HG03066 (cell line): Measurements from ENCODE around the gene CD37.

Experiments
- ATAC-seq: cut with Tn5 transposase; IDR thresholded peaks from one replicate; pipeline ENCODE4 v1.9.1; 2021; ENCODE audit warnings: low read depth; ENCODE audit not compliant: unreplicated experiment

The CD37 gene

DNA sequence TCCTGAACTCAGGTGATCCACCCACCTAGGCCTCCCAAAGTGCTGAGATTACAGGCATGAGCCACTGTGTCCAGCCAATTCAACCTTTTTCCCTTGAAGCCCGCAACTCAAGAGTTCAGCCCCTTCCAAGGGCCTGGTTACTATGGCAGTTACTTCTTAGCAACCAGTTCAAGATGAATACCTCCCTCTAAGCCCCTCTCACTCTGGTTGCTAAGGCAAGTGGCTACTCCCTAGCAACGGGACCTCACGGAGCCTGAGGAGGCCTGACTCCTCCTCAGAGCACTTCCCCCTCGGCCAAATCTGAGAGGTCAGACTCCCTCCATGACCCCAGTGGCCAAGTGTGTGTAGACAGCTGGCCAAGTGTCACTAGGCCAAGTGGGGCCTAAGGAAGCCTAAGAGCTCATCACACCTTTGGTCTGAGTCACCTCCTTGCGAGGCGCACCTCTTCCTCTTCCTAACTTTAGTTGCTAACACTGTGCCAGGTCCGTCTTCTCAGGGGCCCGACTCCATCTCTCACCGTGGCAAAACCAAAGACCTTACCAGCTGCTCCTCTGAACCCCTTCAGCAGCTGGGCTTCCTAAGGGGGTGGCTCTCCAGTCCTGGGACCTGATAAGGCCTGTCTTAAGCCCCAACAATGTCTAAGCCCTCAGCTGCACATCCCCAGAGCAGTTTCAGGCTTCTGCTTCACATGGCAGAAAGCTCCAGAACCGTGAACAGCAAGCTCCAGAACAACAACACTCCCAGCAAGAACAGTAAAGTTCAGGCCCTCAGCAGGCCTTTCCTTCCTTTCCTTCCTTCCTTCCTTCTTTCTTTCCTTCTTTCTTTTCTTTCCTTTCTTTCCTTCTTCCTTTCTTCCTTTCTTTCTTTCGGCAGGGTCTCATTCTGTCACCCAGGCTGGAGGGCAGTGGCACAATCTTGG is 9.6 kb downstream of the CD37 start:
- no peak for ATAC-seq

- no peak for ATAC-seq
Observed at GRCh38 chr19:49347191-49347590, 12.0 kb downstream of the CD37 start.

DNA sequence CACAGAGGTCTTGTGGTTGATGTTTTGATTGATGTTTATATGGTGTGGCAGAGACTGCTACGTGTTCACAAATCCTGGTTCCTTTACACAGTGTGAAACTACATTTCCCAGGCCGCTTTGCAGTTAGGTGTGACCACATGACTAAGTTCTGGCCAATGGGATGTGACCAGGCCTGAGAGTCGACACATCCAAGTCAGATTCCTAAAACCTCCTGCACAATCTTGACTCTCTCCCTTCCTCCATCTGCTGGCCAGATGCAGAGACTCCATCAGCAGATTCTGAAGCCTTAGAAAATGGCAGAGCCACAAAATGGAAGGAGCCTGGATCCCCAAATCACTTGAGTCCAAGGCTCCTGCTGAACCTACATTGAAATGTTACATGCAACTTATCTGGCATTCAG is 12.6 kb downstream of the CD37 start:
- ATAC-seq = no peak

- no peak for ATAC-seq
Observed at GRCh38 chr19:49348305-49349189, 13.3 kb downstream of the CD37 start.

DNA sequence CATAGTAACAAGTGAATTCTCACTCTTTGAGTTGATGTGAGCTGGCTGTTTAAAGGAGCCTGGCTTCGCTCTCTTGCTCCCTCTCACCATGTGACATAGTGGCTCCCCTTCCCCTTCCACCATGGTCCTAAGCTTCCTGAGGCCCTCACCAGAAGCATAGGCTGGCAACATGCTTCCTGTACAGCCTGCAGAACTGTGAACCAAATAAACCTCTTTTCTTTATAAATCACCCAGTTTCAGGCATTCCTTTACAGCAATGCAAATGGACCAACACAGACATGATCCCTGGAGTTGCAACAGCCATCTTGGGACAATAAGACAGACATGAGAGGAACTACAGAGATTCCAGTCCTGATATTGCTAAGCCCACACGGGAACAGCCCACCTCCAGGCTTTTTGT is 14.4 kb downstream of the CD37 start:
- ATAC-seq = no peak

GRCh38 chr19:49355909-49356353 is 20.7 kb downstream of the CD37 start:
- no peak for ATAC-seq

DNA sequence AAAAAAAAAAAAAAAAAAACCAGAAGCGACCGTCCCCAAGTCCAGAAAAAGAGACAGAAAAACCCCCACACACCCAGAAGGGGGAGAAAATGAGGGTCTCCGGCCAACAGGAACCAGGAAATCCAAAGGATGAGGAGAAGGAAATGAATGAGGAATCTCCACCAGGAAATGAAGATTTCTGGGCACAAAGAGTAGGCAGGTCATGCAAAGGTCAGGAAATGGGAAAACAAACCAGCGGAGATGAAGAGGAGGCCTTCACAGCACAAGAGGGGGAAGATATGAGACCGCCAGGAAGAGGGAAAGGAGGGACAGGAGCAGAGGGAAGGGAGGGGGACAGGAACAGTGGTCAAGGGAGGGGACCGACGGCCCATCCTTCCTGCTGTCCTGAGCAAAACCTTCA is 21.2 kb downstream of the CD37 start:
- no peak for ATAC-seq

DNA sequence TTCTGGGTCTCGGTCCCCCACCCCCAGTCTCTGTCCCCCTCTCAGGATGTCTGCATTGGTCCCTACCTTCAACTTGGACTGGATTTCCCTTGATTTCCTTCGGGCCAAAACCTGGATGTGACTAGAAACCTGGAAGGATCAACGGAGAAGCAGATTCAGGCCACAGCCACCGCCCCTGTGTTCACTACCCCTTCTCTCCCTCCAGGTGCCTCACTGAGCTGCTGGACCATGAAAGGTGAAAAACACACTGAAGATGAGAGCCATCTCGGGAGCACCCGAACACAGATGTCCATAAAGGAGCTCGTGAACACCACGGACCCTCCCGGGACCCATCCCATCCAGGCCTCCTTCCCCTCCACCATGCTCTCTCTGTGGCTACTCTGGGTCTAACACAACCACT is 22.0 kb downstream of the CD37 start:
- ATAC-seq = no peak

DNA sequence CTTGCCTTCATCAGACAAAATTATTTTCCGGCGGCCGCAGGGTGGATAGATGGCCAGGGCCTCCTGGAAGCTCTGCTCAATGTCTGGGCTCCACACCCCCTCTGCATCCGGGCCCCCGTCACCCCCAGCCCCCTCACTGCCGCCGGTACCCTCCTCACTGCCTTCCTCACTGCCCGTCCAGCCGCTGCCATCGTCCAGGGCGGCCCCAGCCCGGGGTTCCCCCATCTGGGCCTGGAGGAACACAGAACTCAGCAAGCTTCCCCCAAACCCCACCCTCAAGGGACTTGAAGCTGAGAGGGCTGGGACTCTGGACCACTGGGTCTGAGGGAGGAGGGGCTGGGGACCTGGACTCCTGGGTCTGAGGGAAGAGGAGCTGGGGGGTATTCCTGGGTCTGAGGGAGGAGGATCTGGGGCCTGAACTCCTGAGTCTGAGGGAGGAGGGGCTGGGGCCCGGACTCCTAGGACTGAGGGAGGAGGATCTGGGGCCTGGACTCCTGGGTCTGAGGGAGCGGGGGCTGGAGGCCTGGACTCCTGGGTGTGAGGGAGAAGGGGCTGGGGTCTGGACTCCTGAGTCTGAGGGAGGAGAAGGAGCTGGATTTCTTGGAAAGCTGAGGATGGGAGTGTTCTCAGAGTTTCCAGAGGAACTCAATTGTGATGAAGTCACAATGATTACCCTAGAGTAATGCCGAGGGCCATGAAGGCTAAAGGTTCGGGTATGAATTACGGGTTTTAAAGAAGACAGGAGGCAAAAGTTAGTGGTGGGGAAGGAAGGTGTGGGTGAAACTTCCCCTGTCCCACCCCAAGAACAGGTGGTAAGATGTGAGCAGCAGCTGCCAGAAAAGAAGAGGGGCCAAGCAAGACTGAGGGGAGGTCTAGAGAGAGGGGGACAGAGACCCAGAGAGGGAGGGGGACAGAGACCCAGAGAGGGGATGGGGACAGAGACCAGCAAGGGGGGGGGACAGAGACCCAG is 24.9 kb downstream of the CD37 start:
- ATAC-seq = no peak

DNA sequence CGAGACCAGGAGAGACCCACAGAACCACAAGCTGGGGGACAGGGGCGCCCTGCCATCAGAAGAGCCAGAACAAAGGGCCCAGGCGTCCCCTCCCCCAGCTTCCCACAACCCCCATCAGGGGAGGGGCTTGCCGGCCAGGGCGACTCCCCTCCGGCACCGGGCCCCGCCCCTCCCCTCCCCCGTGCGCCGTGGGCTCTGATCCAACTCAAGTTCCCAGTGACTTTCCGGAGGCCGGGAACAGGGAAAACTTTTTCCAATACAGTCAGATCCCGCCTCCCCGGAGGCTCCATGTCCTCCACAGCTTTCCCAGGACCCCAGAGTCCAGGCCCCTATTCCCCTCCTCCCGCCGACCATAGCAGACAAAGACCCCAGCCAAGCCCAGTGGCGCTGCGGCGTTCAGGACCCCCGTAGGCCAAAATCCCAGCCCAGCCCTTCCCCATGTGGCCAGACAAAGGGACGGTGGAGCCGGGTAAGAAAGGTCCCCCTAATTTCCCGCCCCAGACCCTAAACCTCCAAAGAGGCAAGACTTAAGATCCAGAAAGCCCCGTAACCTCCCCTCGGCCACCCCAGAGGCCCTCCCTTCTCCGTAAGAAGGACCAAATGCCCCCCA is 26.3 kb downstream of the CD37 start:
- ATAC-seq = no peak

DNA sequence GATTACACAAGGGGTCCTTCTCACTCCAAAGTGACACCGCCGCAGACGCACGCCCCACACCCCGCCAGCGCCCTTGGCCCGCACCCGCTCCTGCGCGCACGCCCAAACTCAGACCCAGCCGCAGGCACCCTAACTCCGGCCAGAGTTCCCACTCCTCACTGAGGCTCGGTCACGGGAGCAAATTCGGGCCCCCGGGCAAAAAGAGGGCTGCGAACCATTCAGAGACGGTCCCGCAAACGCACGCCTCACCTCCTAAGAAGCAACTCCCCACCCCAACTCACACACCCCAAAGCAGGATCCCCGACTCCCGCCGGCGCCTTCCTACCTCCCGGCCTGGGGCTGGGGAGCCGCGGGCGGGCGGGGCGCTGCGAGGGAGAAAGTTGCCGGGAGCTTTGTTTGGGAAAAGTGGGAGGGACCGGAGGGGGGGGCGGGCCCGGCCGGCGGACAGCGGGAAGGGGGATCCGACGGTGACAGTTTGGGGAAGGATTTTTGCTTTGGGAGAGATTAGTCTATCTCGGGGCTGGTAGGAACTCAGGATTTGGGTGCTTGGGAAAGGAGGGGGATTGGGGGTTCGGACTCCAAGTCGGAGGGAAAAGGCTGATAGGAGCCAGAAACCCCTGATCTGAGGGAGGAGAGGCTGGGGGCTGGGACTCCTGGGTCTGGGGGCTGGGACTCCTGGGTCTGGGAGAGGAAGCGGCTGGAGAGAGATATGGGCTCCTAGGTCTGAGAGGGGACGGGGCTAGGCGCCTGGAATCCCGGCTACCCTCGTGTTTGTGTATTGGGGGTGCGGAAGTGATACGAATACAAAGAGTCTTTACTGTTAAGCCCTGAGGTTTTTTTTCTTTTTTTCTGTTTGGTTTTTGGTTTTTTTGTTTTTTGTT is 27.1 kb downstream of the CD37 start, which contains the start of gene TEAD2:
TSS of gene TEAD2 (minus strand) at position 369 of the 881 bp plus-strand sequence. CDS start 2,341 bp downstream, outside the sequence.
- ATAC-seq = no peak

DNA sequence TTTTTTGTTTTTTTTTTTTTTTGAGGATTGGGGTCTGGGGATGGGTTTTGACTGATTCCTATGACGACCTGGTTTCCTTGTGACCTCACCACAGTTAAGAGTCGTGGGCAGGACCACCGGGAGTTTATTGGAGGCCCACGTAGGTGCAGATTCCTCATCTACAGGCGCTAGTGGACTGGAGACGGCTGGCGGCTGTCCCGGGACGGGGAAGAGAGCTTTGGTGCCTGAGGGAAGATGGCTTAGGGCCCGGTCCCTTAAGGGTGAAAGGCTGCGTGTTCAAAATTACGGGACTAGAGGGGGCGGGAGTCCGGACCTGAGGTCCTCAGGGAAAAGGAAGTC is 27.7 kb downstream of the CD37 start:
- no peak for ATAC-seq

- ATAC-seq = no peak
Observed at GRCh38 chr19:49363268-49364082, 28.3 kb downstream of the CD37 start, which contains the start of gene DKKL1. Gene DKKL1 (plus strand): TSS chr19:49363877. CDS start chr19:49363999, 122 bp downstream.

- no peak for ATAC-seq
Observed at GRCh38 chr19:49364083-49364737, 29.0 kb downstream of the CD37 start.

DNA sequence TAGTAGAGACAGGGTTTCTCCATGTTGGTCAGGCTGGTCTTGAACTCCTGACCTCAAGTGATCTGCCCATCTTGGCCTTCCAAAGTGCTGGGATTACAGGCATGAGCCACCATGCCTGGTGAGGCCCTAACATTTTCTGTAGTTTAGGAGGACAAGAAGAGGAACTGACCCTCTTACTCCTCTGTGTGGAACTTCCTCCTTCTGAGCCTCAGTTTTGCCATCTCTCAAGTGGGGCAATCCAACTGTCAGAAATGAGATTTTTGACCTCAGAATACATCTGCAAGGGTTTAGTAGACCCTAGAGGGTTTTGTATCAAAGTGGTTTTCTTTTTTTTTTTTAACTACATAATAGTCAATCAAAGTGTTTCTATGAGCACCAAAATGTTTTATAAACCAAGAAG is 30.9 kb downstream of the CD37 start:
- no peak for ATAC-seq

DNA sequence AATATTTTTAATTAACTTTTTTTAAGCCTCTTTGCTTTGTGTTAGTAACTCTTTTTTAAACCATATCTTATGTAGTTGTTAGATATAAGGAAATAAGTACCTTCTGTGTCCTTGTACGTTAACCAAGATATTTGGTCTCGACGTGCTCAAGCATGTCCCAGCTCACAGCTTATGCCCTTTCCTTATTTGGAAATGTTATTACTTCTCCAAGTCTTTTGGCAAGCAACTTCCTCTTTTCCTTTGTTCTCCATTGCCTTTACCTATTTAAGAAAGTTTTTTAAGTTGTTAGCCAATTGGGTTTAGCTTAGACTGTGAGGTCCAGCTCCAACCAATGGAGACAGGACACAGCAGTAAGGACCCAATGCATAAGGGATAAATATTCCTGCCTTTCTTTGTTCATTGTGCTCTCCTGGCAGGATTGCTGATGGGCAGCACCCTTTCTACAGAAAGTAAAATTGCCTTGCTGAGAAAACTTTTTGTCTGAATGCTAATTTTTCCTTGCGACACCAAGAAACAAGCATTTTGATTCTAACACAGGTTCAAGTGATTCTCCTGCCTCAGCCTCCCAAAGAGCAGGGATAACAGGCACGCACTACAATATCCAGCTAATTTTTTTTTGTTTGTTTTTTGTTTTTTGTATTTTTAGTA is 33.6 kb downstream of the CD37 start:
- ATAC-seq = no peak

DNA sequence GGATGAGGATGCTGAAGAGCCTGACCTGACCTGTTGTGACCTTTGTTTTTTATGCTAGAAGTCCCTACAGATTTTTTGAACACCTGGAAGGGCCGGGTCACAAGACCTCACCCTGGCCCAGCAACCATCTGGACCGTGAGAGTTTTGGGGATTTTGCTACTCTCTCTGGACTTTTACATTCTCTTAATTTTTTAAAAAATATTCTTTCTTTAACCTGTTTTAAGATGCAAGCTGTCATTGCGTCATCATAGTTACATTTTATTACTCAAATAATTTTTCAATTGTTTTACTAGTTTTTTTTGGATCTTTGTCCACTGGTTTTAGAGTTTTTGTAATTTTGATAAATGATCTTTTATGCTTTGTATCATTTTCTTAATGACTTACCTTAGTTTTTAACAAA is 36.0 kb downstream of the CD37 start:
- ATAC-seq = no peak
